HepG2 (cell line): Measurements from ENCODE around the gene CLEC16A. TPM values are rescaled to one million over a fixed set of nuclear protein-coding genes. Genes with fewer than 3 reads are reported as not detected.

Source experiments
- ATM ChIP-seq: fragments of 450-650 bp; IDR thresholded peaks from 2 replicates; pipeline ENCODE4 v1.7.1; 2017; ENCODE audit warnings: mild to moderate bottlenecking, borderline replicate concordance
- CBFB ChIP-seq: sonication (generic); formaldehyde crosslinking; IDR thresholded peaks from 2 replicates; pipeline ENCODE4 v1.4.0; 2020; ENCODE audit warnings: missing genetic modification reagents
- CCDC6 ChIP-seq: sonication (generic); formaldehyde crosslinking; IDR thresholded peaks from 2 replicates; pipeline ENCODE4 v1.8.1; 2022; ENCODE audit warnings: mild to moderate bottlenecking, missing genetic modification reagents, moderate library complexity
- E2F5 ChIP-seq: sonication (generic); formaldehyde crosslinking; conservative IDR thresholded peaks from 2 replicates; pipeline ENCODE4 v1.4.0; 2020; ENCODE audit warnings: missing genetic modification reagents
- FOXP1 ChIP-seq, 2 experiments: fragments of 450-650 bp in 1 of 2; IDR thresholded peaks; 2 replicates each; pipeline ENCODE4 v1.6.1; 2017 to 2018; ENCODE audit warnings: antibody characterized with exemption in 1 of 2
- GATA4 ChIP-seq: sonication (generic); IDR thresholded peaks from 2 replicates; pipeline ENCODE4 v1.6.1; 2016; ENCODE audit warnings: antibody characterized with exemption, low read depth, borderline replicate concordance
- HCFC1 ChIP-seq: fragments of 150-350 bp; IDR thresholded peaks from 2 replicates; pipeline ENCODE4 v1.6.1; 2014; ENCODE audit warnings: low read depth, low read length
- KDM5A ChIP-seq: fragments of 200-600 bp; sonication (generic); IDR thresholded peaks from 2 replicates; pipeline ENCODE4 v1.7.0; 2018; ENCODE audit warnings: antibody characterized with exemption, mild to moderate bottlenecking, low read length, borderline replicate concordance
- MLLT10 ChIP-seq: sonication (generic); formaldehyde crosslinking; IDR thresholded peaks from 2 replicates; pipeline ENCODE4 v1.4.0; 2020; ENCODE audit warnings: missing genetic modification reagents
- POLR2AphosphoS5 ChIP-seq: IDR thresholded peaks from 2 replicates; pipeline ENCODE4 v1.6.1; 2012; ENCODE audit warnings: low read depth, low read length
- RARG ChIP-seq: sonication (generic); formaldehyde crosslinking; IDR thresholded peaks from 2 replicates; pipeline ENCODE4 v1.4.0; 2020; ENCODE audit warnings: low read depth, mild to moderate bottlenecking, missing genetic modification reagents
- RBAK ChIP-seq: sonication (generic); formaldehyde crosslinking; IDR thresholded peaks from 2 replicates; pipeline ENCODE4 v1.5.1; 2020; ENCODE audit warnings: mild to moderate bottlenecking, missing genetic modification reagents
- RBM22 ChIP-seq: fragments of 200-400 bp; formaldehyde crosslinking; optimal IDR thresholded peaks from 2 replicates; pipeline ENCODE3; 2017; ENCODE audit warnings: mild to moderate bottlenecking, low read length, moderate library complexity
- TEAD2 ChIP-seq: sonication (generic); formaldehyde crosslinking; IDR thresholded peaks from 2 replicates; pipeline ENCODE4 v1.9.0; 2021; ENCODE audit warnings: missing genetic modification reagents
- THAP8 ChIP-seq: sonication (generic); formaldehyde crosslinking; IDR thresholded peaks from 2 replicates; pipeline ENCODE4 v1.5.1; 2020; ENCODE audit warnings: missing genetic modification reagents, mild to moderate bottlenecking, borderline replicate concordance
- ZC3H4 ChIP-seq: sonication (generic); formaldehyde crosslinking; IDR thresholded peaks from 2 replicates; pipeline ENCODE4 v1.4.0; 2020; ENCODE audit warnings: missing genetic modification reagents, borderline replicate concordance
- ZNF101 ChIP-seq: sonication (generic); formaldehyde crosslinking; IDR thresholded peaks from 2 replicates; pipeline ENCODE4 v1.4.0; 2020; ENCODE audit warnings: mild to moderate bottlenecking, low read depth, missing genetic modification reagents, borderline replicate concordance
- ZNF136 ChIP-seq: sonication (generic); formaldehyde crosslinking; IDR thresholded peaks from 2 replicates; pipeline ENCODE4 v1.8.1; 2022; ENCODE audit warnings: low read depth, mild to moderate bottlenecking, moderate library complexity, missing genetic modification reagents
- polyA plus RNA-seq, 8 experiments: library from polyadenylated mRNA; depleted of rRNA in 3 of 8; stranded (reverse) in 7 of 8; unstranded in 1 of 8; fragments of >200 nt; fragmentation: Illumina TruSeq in 4 of 8; extraction: Trizol in 4 of 8; gene quantifications; 2 replicates each; pipeline versions ENCODE4 v1.2.1 to v1.2.3, GENCODE V29; 2011 to 2016; ENCODE audit warnings: low read depth in 4 of 8, missing spikeins in 1 of 8, mixed read lengths in 1 of 8; ENCODE audit not compliant: insufficient read depth in 1 of 8
- total RNA-seq, 5 experiments: library from RNA; depleted of rRNA; stranded (reverse); fragments of >200 nt; fragmentation: Illumina TruSeq; extraction: Trizol; gene quantifications; 2 replicates each; pipeline ENCODE4 v1.2.3, GENCODE V29; 2016; ENCODE audit warnings: low read depth in 1 of 5
- TF ChIP-seq, protein P1 (sequence below): IDR thresholded peaks from 2 replicates; pipeline ENCODE4 v1.6.1; 2016
- TF ChIP-seq, protein P2 (sequence below): IDR thresholded peaks from 2 replicates; pipeline ENCODE4 v1.6.1; 2016; ENCODE audit warnings: control low read depth

Gene CLEC16A
- total and polyA plus RNA-seq, 2 of the 13 experiments (the other 11 are each of a cell fraction or from before 2014, with no cell fraction given), result 8.5 to 10.3 TPM

DNA sequence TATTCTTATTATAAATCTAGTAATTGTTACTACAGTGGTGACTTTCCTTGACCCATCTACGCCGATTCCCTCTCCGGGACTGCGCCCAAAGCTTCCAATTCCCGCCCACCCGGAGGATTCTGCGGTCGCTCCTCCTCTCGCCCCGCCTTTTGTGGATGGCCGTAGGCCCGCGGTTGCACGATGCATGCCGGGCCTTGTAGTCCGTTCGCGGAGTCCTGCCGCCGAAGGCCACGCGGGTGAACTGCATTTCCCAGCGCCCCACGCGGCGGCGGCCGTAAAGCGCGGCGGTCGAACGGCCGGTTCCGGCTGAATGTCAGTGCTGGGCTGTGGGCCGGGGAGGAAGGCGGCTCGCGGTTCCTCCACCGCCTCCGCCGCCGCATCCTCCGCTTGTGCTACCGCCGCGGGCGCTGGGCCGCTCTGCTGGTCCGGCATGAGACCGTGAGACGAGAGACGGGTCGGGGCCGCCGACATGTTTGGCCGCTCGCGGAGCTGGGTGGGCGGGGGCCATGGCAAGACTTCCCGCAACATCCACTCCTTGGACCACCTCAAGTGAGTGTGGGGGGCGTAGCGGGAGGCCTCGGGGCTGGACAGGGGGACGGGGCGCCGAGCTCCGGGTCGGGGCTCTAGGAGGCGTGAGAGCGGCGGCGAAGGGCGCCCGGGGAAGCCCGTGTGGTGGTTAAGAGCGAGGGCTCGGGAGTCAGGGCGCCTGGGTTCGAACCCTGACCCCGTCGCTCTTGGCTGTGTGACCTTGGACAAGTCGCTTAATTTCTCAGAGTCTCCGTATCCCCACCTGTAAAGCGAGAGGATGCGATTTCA is at the start of gene CLEC16A (continued):
- peak; percentile 75; the same call in 1 of the 2 replicates for TF ChIP-seq KDM5A
- TF ChIP-seq HCFC1, result peak; percentile 100
- TF ChIP-seq E2F5 (CRISPR knock-in tag), result peak; percentile 85; the same call in 1 of the 2 replicates
- no peak for TF ChIP-seq RBM22
- TF ChIP-seq RBAK (CRISPR knock-in tag), result peak; percentile 72; the same call in 1 of the 2 replicates
- peak; percentile 85; the same call in 1 of the 2 replicates for TF ChIP-seq CCDC6 (CRISPR knock-in tag)
- no peak for TF ChIP-seq FOXP1 (IDR thresholded peaks at IDR 0.05)
- no peak for TF ChIP-seq FOXP1 (CRISPR knock-in tag; IDR thresholded peaks at IDR 0.05)
- peak; percentile 64; the same call in 1 of the 2 replicates for TF ChIP-seq THAP8 (CRISPR knock-in tag)
- TF ChIP-seq, protein P1, sequence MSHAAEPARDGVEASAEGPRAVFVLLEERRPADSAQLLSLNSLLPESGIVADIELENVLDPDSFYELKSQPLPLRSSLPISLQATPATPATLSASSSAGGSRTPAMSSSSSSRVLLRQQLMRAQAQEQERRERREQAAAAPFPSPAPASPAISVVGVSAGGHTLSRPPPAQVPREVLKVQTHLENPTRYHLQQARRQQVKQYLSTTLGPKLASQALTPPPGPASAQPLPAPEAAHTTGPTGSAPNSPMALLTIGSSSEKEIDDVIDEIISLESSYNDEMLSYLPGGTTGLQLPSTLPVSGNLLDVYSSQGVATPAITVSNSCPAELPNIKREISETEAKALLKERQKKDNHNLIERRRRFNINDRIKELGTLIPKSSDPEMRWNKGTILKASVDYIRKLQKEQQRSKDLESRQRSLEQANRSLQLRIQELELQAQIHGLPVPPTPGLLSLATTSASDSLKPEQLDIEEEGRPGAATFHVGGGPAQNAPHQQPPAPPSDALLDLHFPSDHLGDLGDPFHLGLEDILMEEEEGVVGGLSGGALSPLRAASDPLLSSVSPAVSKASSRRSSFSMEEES (CRISPR knock-in tag), result peak; percentile 74
- TF ChIP-seq MLLT10, result no peak
- peak; percentile 97 for TF ChIP-seq ZNF136 (CRISPR knock-in tag)
- peak; percentile 99 for TF ChIP-seq CBFB (CRISPR knock-in tag)
- TF ChIP-seq ZC3H4 (CRISPR knock-in tag), result no peak
- TF ChIP-seq RARG (CRISPR knock-in tag), result peak; percentile 94; the same call in 1 of the 2 replicates
- TF ChIP-seq ATM, result no peak
- peak; percentile 90 for TF ChIP-seq POLR2AphosphoS5
- TF ChIP-seq TEAD2 (CRISPR knock-in tag), result no peak
- peak; percentile 67; the same call in 1 of the 2 replicates for TF ChIP-seq GATA4
- TF ChIP-seq ZNF101 (CRISPR knock-in tag), result no peak
- TF ChIP-seq, protein P2, sequence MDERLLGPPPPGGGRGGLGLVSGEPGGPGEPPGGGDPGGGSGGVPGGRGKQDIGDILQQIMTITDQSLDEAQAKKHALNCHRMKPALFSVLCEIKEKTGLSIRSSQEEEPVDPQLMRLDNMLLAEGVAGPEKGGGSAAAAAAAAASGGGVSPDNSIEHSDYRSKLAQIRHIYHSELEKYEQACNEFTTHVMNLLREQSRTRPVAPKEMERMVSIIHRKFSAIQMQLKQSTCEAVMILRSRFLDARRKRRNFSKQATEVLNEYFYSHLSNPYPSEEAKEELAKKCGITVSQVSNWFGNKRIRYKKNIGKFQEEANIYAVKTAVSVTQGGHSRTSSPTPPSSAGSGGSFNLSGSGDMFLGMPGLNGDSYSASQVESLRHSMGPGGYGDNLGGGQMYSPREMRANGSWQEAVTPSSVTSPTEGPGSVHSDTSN, result no peak
